CD14-positive monocyte (primary cell): ENCODE measurements around the gene GRK5. TPM values are rescaled to one million over a fixed set of nuclear protein-coding genes. Genes with fewer than 3 reads are reported as not detected.

Experiments used
- DNase-seq, 3 donors: peaks; one replicate each; pipeline ENCODE4 v3.0.0-alpha.2; 2011 to 2022
- H2AFZ ChIP-seq: 2 replicates; pipeline ENCODE4 v1.6.0; 2012; ENCODE audit warnings: mild to moderate bottlenecking, low read depth, low read length, inconsistent platforms; ENCODE audit not compliant: insufficient read depth, poor library complexity, severe bottlenecking
- H3K27ac ChIP-seq, 2 donors: 1 replicate in 1 of 2; 2 replicates in 1 of 2; pipeline ENCODE4 v1.5.1; 2012 to 2013; ENCODE audit warnings: low read length in 2 of 2, control low read depth in 1 of 2, inconsistent platforms in 1 of 2, low read depth in 1 of 2, mild to moderate bottlenecking in 1 of 2
- H3K27me3 ChIP-seq, 2 donors: one replicate each; pipeline versions ENCODE4 v1.6.0 to v1.6.1; 2011 to 2013; ENCODE audit warnings: low read length in 2 of 2; ENCODE audit not compliant: control insufficient read depth in 2 of 2, insufficient read depth in 2 of 2
- H3K36me3 ChIP-seq, 2 donors: replicated peaks in 1 of 2; 1 replicate in 1 of 2; 2 replicates in 1 of 2; pipeline versions ENCODE4 v1.5.1 to v1.6.1; 2012 to 2013; ENCODE audit warnings: low read length in 2 of 2, control low read depth in 1 of 2, inconsistent platforms in 1 of 2, mild to moderate bottlenecking in 1 of 2; ENCODE audit not compliant: insufficient read depth in 2 of 2, control insufficient read depth in 1 of 2
- H3K4me1 ChIP-seq, 2 donors: 1 replicate in 1 of 2; 2 replicates in 1 of 2; pipeline versions ENCODE4 v1.5.1 to v1.6.1; 2012 to 2013; ENCODE audit warnings: low read length in 2 of 2, control low read depth in 1 of 2, inconsistent platforms in 1 of 2, mild to moderate bottlenecking in 1 of 2, moderate library complexity in 1 of 2; ENCODE audit not compliant: insufficient read depth in 2 of 2, control insufficient read depth in 1 of 2
- H3K4me2 ChIP-seq: replicated peaks from 2 replicates; pipeline ENCODE3; 2012; ENCODE audit warnings: low read length, moderate library complexity, mild to moderate bottlenecking; ENCODE audit not compliant: poor library complexity, severe bottlenecking; ENCODE audit errors: extremely low read depth
- H3K4me3 ChIP-seq, 3 experiments: fragments of 200-600 bp in 1 of 3; sonication (generic) in 1 of 3; replicated peaks in 1 of 3; 1 replicate in 2 of 3; 2 replicates in 1 of 3; pipeline ENCODE4 v1.5.1; 2011 to 2013; ENCODE audit warnings: low read length in 3 of 3, mild to moderate bottlenecking in 3 of 3, control low read depth in 2 of 3, low read depth in 2 of 3, inconsistent platforms in 1 of 3, moderate library complexity in 1 of 3
- H3K79me2 ChIP-seq: 2 replicates; pipeline ENCODE4 v1.6.0; 2012; ENCODE audit warnings: mild to moderate bottlenecking, control low read depth, inconsistent platforms, low read length, moderate library complexity; ENCODE audit not compliant: insufficient read depth
- H3K9ac ChIP-seq: 2 replicates; pipeline ENCODE4 v1.6.0; 2017; ENCODE audit warnings: low read length, mild to moderate bottlenecking; ENCODE audit not compliant: insufficient read depth, poor library complexity, severe bottlenecking
- H3K9me3 ChIP-seq, 2 donors: replicated peaks in 1 of 2; 1 replicate in 1 of 2; 2 replicates in 1 of 2; pipeline versions ENCODE4 v1.5.1 to v1.6.1; 2012 to 2013; ENCODE audit warnings: low read length in 2 of 2, control low read depth in 1 of 2; ENCODE audit not compliant: control insufficient read depth in 1 of 2, insufficient read depth in 1 of 2
- H4K20me1 ChIP-seq: 2 replicates; pipeline ENCODE4 v1.6.0; 2012; ENCODE audit warnings: mild to moderate bottlenecking, low read length, control low read depth, moderate library complexity; ENCODE audit not compliant: insufficient read depth
- H3K27ac Mint-ChIP-seq, 7 donors: one replicate each; pipeline ENCODE4 v1.8.0; 2020; ENCODE audit warnings: mild to moderate bottlenecking in 7 of 7, mixed read lengths in 7 of 7, moderate library complexity in 6 of 7, inconsistent platforms in 2 of 7
- H3K27me3 Mint-ChIP-seq, 3 donors: one replicate each; pipeline ENCODE4 v1.8.0; 2021 to 2022; ENCODE audit warnings: low read depth in 3 of 3, mild to moderate bottlenecking in 3 of 3, mixed read lengths in 3 of 3, moderate library complexity in 3 of 3, inconsistent platforms in 1 of 3
- H3K36me3 Mint-ChIP-seq, 2 donors: one replicate each; pipeline ENCODE4 v1.8.0; 2020; ENCODE audit warnings: mixed read lengths in 2 of 2, inconsistent platforms in 1 of 2, mild to moderate bottlenecking in 1 of 2
- H3K4me1 Mint-ChIP-seq: one replicate; pipeline ENCODE4 v1.8.0; 2020; ENCODE audit warnings: mild to moderate bottlenecking, mixed read lengths
- H3K4me3 Mint-ChIP-seq, 2 donors: one replicate each; pipeline ENCODE4 v1.8.0; 2020; ENCODE audit warnings: mild to moderate bottlenecking in 2 of 2, mixed read lengths in 2 of 2, moderate library complexity in 1 of 2
- H3K9me3 Mint-ChIP-seq, 7 donors: one replicate each; pipeline ENCODE4 v1.8.0; 2020 to 2022; ENCODE audit warnings: mixed read lengths in 7 of 7, mild to moderate bottlenecking in 6 of 7, moderate library complexity in 6 of 7, inconsistent platforms in 2 of 7
- WGBS: methylation state at CpG from one replicate; pipeline ENCODE4 v1.1.5; 2013; ENCODE audit warnings: missing lambda C conversion rate; ENCODE audit not compliant: insufficient coverage; 5-methylcytosine and 5-hydroxymethylcytosine counted together
- intact Hi-C, 2 donors: fragments of 100-400 bp; cut with micrococcal nuclease; formaldehyde crosslinking; loops; one replicate each; pipeline versions ENCODE4 v1.15.0 to v1.15.1; 2023
- polyA plus RNA-seq, 3 donors: library from polyadenylated mRNA; depleted of rRNA in 1 of 3; unstranded in 2 of 3; stranded (reverse) in 1 of 3; fragments of 300-500 nt in 2 of 3; fragments of >200 nt in 1 of 3; fragmentation: Illumina TruSeq in 2 of 3; gene quantifications; 1 replicate in 2 of 3; 2 replicates in 1 of 3; pipeline ENCODE4 v1.2.3, GENCODE V29; 2012 to 2021
- TF ChIP-seq, protein P1 (sequence below): fragments of 200-600 bp; IDR thresholded peaks from one replicate; pipeline ENCODE4 v1.8.0; 2022; ENCODE audit warnings: antibody characterized with exemption, mild to moderate bottlenecking

The GRK5 gene
- polyA plus RNA-seq, 3 donors, result 1.2 to 6.5 (median 2.8) TPM

DNA sequence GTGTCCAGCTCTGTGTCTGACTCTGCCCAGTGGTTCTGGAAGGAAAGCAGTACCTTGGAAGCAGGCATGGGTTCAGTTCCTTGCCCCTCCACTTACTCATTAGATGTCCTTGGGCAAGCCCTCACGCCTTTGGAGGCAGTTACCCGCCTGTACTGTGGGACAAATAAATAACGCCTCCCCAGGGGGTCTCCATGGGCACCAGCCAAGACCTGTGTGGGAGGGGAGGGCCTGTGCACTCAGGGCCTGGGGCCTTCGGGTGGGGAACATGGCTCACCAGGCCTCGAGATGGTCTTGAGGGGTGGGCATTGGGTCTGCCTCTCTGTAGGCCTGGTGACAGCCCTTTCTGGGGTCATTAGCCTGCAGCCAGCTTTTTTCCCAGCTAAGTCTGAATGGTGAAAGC is 142.0 kb downstream of the GRK5 start:
- peaks cover 0 to 6% of the 10 kb centered on the region in 2 donors for H3K36me3 ChIP-seq
- H4K20me1 ChIP-seq, result no peaks in the 10 kb centered on the region
- H2AFZ ChIP-seq, result no peak overlapping the region
- H3K4me3 ChIP-seq, result no peak overlapping the region
- no peak overlapping the region for H3K9ac ChIP-seq
- H3K4me1 ChIP-seq, result peaks cover 0 to 11% of the 10 kb centered on the region in 2 donors
- intact Hi-C loops, result no loop called here
- peaks cover 2 to 5% (median 3%) of the 10 kb centered on the region in 3 donors for H3K27me3 Mint-ChIP-seq
- peaks cover 18 to 25% of the 10 kb centered on the region in 2 donors for H3K9me3 ChIP-seq
- WGBS, result 100% methylated on average over 3 of the region's 5 CpGs
- H3K27me3 ChIP-seq, result no peaks in the 10 kb centered on the region
- peaks cover 19 to 21% of the 10 kb centered on the region in 2 donors for H3K36me3 Mint-ChIP-seq
- DNase-seq, result no peak
- H3K9me3 Mint-ChIP-seq, result peaks cover 11 to 24% (median 22%) of the 10 kb centered on the region in 7 donors
- peaks cover 7% of the 10 kb centered on the region for H3K4me1 Mint-ChIP-seq
- H3K27ac ChIP-seq, result no peak overlapping the region
- H3K4me3 Mint-ChIP-seq, result no peak overlapping the region
- H3K79me2 ChIP-seq, result no peaks in the 10 kb centered on the region
- TF ChIP-seq, protein P1, sequence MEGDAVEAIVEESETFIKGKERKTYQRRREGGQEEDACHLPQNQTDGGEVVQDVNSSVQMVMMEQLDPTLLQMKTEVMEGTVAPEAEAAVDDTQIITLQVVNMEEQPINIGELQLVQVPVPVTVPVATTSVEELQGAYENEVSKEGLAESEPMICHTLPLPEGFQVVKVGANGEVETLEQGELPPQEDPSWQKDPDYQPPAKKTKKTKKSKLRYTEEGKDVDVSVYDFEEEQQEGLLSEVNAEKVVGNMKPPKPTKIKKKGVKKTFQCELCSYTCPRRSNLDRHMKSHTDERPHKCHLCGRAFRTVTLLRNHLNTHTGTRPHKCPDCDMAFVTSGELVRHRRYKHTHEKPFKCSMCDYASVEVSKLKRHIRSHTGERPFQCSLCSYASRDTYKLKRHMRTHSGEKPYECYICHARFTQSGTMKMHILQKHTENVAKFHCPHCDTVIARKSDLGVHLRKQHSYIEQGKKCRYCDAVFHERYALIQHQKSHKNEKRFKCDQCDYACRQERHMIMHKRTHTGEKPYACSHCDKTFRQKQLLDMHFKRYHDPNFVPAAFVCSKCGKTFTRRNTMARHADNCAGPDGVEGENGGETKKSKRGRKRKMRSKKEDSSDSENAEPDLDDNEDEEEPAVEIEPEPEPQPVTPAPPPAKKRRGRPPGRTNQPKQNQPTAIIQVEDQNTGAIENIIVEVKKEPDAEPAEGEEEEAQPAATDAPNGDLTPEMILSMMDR, result no peak
- H3K27ac Mint-ChIP-seq, result no peak overlapping the region
- no peak overlapping the region for H3K4me2 ChIP-seq

DNA sequence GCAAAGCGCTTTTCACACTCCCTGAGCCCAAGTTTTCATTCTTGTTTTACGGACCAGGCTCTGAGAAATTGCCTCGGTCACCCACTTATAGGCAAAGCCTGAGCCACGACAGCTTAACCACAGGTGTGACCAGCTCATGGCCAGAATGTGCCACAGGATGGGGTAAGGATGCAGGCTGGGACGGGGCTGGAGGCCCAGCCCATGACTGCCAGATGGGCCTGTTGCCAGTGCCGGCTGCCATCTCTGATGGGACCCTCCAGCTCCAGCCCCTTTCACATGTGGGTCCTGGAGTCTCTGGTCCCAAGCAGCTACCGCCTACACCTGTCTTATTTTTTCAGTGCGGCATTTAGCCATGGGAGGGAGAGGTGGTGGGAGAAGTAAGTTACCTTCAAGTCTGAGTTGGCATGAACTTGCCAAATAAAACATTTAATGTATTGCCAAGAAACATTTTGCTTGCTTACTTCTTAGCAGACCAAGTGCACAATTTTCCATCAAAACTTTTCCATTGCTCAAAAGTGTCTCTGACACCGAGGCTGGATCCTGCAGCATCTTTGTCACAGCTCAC is 142.6 kb downstream of the GRK5 start:
- intact Hi-C loops, result loop anchor here in 1 of 2 donors (10.0 kb wide), 1 partner anchor 65 kb away; no protein-coding TSS in a partner anchor
- Histone ChIP-seq H3K27ac (no peak overlapping the region), H2AFZ (no peak overlapping the region), H4K20me1 (no peaks in the 10 kb centered on the region), H3K9ac (no peak overlapping the region), H3K4me3 (no peak overlapping the region), H3K79me2 (no peaks in the 10 kb centered on the region), H3K4me2 (no peak overlapping the region), H3K9me3 (peaks cover 18 to 25% of the 10 kb centered on the region in 2 donors), H3K4me1 (peaks cover 0 to 11% of the 10 kb centered on the region in 2 donors), H3K36me3 (peaks cover 0 to 6% of the 10 kb centered on the region in 2 donors), H3K27me3 (no peaks in the 10 kb centered on the region)
- Mint-ChIP-seq H3K9me3 (peaks cover 11 to 27% (median 23%) of the 10 kb centered on the region in 7 donors), H3K27ac (peak overlapping the region in 1 of 7 donors; percentile 30), H3K36me3 (peaks cover 17 to 21% of the 10 kb centered on the region in 2 donors), H3K4me3 (no peak overlapping the region), H3K4me1 (peaks cover 5% of the 10 kb centered on the region), H3K27me3 (peaks cover 2 to 5% (median 3%) of the 10 kb centered on the region in 3 donors)
- TF ChIP-seq, protein P1, result no peak
- 93% methylated on average over 8 of the region's 9 CpGs for WGBS
- no peak for DNase-seq
